Measurements from ENCODE around the gene FGGY. TPM values are rescaled to one million over a fixed set of nuclear protein-coding genes. Genes with fewer than 3 reads are reported as not detected.

Gene FGGY
- total RNA-seq, 1 donor from 2014 or later = 27.8 TPM

DNA sequence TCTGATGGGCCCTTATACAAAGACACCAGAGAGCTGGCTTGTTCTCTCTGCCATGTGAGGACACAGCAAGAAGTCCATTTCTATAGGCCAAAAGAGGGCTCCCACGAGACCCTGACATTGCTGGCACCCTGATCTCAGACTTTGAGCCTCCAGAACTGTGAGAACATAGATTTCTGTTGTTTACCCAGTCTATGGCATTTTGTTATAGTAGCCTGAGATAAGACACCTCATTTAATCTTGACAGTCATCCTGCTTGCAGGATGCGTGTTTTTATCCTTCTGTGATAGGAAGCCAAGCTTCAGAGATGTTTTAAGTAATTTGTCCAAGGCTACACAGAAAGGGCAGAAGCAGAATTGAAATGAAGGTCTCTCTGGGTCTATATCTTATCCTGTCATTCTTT, 379.0 kb downstream of the FGGY start:
- DNase-seq (ENCODE audit: low read depth) = no peak

DNA sequence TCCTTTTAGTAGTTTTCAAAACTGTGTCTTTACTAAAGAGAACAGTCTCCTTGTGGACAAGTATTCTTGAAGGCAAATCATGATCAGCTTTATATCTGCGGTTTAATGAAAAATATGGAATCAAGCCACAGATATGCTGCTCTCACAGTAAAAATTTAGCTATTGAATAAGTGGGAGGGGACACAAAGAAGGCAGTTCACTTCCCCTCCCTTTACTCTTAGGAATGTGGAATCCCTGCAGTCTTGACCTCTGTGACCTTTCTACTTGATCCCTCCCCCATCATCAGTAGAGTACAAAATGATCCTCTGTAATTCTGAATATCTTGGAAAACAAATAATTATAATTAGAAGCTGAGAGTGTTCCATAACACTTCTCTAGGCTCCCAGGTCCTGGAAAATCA, 381.1 kb downstream of the FGGY start:
- DNase-seq (ENCODE audit: low read depth) = no peak

DNA sequence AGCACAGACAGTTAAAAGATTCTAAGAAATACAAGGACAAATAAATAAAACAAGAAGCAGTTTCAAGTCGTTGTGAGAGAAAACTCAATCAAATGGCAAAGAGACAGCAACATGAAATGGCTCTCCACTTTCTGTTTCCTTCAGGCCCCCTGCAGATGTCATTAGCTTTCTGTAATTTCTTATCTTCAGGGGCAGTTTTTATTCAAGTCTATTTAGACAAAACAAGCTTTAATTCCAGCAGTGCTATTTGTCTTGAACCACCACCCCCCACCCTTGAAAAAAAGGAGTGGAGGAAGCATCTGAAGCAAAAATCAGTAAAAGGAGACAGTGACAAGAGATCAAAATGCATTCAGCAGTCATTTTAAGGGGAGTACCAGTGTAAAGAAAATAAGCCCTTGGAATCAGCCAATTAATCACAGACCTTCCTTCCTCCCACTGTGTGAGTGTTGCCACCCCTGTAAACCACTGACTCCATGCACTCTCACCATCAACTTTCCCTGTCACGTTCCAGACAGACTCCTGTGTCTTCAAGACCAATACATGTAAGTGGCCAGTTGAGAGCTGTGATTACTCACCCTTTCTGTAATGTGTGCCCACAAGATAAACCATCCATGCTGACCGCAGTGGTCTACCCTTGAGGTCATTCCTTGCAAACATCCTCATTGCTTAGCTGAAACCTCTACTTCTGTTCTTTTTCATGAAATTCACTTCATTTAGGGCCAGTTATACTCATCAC, 381.8 kb downstream of the FGGY start:
- DNase-seq (ENCODE audit: low read depth) = peak; percentile 98

DNA sequence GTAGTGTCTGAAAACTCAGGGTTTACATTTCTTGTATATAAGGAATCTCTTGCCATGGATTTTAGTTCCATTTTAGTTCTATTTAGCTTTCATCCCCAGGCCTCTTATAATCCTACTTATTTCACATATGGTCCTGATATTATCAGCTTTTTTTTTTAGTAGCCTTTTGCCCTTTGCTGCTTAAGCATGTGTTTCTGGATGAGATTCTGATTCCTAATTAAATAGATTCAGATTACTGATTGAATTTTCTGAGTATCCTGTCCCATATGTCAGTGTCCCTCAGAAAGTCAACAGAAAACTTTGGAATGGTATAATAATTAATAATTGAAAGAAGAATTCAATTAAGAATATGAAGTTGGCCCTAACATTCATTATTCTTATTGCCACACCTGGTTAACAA, 383.1 kb downstream of the FGGY start:
- DNase-seq (ENCODE audit: low read depth) = no peak

DNA sequence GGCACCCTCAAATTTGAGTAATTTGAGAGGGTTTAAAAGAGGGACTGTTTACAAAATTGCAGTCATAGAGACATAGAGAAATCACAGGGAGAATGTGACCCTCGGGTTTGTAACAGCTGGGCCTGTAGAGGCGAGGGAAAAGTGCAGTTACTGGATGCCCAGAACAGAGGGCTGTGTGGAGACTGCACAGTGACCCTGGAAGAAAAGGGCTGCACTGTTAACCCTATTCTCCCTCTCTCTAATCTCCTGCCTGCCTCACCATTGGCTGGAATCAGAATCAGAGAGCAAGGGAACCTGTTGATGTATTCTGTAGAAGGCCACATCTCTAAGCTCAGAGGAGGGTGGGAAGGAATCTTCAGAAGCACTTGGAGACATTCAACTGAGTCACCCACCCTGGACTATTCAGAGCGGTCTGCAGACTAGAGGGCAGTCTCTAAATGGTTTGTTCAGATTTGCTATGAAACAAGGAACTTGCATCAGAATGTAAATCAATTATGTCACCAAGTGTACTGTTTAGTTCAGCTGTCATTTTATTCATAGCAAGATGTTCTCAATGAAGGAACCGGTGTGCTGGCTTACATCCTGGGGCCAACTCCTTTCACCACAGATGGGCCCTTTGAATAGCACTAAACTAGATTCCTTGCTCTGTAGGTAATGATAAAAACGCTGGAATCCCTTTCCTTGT, 385.6 kb downstream of the FGGY start:
- no peak for DNase-seq (ENCODE audit: low read depth)

DNA sequence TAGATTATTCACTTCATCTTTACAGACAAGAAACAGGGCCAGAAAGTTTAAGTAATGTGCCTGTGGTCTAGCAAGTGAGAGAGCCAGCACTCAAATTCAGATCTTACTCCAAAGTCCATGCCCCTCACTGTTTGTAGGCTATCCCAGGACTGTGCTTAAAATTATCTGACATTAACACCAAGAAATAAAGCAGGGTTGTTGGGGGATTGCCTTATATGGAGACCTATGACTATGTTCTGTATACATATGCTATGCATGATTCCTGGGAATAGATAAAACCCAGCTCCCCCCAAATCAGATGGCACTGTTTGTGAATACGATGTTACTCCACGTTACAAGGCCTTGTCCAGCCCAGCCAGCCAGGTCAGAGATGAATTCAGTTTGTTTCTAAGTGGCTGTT, 386.3 kb downstream of the FGGY start:
- no peak for DNase-seq (ENCODE audit: low read depth)

DNA sequence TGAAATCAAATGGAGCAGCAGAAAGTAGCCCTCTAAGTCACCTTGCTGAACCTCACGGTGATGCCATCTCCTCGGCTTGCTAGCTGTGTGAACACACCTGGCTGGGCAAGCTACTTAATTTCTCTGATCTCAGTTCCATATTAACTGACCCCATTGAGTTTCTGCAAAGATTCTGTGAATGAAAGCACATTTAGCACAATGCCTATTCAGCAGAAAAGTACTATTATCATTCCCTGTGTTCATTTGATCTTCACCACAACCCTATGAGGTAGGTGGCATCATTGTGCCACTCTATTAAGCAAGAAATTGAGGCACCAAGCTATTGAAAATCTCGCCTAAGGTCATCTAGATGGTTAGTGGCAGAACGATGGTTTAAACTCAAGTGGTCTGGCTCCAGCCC, 387.8 kb downstream of the FGGY start:
- no peak for DNase-seq (ENCODE audit: low read depth)

DNA sequence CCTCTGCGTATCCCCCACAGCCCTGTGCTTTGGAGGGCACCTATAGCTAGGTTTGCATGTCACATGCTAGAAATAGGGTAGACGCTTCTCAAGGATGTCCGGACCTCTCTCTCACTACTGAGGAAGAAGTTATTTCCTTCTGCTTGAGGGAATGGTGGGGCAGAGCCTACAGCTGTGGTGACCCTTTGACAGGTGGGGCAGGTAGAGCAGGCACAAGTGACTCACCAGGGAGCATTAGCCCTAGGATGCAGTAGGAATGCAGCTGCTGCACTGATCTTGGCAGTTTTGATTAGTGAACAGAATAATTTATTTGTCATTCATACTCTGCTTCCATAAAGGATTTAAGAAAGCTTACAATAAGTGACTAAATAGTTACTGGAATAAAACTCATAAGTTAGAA, 388.2 kb downstream of the FGGY start:
- peak; percentile 17 for DNase-seq (ENCODE audit: low read depth)

DNA sequence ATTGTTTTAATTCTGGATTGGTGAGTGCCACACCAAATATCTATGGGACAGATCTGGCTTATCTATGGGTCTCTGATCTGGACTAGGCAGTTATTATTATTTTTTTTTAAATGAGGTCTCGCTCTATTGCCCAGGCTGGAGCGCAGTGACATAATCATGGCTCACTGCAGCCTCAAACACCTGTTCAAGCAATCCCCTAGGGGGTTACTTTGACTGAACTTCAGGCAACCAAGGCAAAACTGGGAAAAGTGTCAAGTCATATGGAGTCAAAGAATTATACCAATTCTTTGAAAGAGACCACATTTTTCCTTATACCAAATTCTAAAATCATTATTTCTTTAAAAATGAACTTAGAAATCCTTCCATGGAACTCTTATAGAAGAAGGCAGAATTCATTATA, 388.8 kb downstream of the FGGY start:
- no peak for DNase-seq (ENCODE audit: low read depth)

DNA sequence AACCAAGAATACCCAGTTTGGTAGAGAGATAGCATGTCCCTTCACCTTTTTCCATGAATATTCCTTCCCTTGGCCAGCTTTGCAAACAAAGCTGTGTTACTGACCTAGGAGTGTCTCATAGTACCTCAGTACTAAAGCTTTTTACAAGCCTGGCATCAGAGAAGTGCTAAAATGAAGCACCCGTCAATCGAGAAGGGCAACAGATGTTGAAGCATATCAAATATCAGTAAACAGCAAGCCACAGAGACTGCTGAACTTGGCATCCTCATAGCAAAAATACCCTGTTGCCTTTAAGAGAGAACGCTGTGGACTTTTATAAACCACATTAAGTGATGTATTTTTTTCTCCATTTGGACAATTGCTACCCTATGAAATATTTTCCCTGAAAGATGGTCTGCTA, 389.3 kb downstream of the FGGY start:
- no peak for DNase-seq (ENCODE audit: low read depth)

DNA sequence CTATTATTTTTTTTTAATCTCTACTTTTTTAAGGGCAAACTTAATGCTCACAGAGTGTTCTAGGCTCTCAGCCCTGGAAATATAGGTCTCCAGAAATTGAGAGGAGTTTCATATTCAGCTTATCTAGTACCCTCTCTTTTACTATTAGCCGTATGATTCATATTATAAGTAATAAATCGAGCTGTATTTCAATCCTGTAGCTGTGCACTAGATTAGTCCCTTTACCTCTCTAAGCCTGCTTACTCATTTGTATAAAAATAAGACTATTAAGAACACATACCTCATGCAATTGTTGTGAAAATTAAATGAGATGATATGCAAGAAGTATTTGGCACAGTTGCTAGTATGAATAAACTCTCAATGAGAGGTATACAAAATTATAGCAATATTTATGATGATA, 389.7 kb downstream of the FGGY start:
- no peak for DNase-seq (ENCODE audit: low read depth)

DNA sequence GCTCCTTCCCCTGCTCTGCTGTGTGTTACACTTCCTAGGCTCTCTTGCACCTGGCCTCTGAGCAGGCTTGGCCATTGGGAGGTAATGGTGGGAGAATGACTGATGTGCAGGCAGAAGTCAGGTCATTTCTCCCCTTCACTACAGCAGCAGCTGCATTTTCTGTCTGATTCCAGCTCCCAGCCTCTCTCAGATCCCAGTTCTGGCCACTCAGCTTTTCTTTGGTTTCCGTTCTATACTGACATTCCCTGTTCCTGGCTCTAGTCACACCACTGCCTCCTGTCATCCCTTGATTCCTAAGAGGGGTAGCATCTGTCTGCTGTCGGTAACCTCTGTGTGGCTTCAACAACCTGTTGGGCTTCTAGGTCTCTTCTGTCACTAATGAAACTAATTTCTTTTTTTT, 390.2 kb downstream of the FGGY start:
- no peak for DNase-seq (ENCODE audit: low read depth)

DNA sequence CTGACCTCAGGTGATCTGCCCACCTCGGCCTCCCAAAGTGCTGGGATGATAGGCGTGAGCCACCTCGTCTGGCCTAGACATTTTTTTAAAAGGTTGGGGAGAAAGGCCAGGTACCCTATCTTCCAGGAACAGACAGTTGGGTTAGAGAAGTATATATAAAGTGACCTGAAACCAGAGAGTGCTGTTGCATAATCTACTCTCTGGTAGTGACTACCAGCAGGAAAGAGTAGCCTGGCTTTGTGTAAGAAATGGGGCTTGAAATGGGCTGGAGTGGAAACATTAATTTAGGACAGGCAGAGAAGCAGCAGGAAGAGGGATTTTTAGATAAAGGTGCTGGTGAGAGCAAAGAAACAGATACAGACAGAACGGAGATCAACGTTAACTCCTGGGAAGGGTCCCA, 392.1 kb downstream of the FGGY start:
- no peak for DNase-seq (ENCODE audit: low read depth)

DNA sequence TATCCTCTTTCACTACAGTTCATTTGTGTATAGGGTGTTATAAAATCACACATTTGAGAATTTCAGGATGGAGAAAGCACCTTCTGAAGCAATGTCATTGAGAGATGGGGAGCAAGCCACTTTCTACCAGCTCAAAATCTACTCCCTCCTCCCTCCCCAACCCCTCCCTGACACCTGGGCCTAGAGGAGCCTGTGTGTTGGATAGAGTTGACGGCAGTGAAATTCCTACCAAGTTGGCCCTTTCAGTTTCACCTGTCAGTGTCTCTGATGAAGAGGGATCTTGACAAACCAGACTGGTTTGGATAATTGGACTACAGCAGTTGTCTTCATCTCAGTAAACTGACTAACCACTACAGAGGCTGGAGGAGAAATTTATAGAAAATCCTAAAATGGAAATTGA, 392.8 kb downstream of the FGGY start:
- DNase-seq (ENCODE audit: low read depth) = no peak

DNA sequence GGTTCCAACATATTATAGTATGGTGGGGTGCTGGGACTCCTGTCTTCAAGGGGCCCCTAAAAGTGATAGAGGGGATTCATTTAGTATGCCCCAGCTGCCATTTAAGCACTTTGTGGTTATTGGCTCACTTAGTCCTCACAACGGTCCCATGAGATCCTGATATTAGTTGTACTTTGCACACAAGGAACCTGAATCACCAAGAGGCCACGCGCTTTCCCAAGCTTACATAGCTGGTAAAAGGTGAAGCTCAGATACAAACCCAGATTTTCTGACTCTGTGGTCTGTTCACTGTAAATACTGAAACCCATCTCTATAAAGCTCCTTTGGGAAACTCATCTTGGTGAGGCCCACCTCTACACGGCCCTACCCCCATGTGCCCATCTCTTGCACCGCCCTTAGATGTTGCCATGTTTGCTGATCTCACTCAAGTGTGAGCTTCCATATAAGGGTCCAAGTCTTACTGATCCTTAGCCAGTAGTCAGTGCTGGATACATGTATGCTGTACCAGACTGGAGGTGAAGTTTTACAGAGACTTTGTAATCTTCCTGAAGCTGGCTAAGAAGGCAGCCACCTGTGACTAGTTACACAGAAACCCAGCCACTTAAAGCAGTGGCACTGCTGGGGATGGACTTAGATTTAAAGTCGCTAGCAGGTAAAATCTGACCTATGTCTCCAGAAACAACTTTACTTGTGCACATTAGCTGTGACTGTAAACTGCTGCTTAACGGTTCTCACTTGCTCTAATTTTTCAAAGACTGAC, 393.5 kb downstream of the FGGY start:
- peak; percentile 22 for DNase-seq (ENCODE audit: low read depth)

DNA sequence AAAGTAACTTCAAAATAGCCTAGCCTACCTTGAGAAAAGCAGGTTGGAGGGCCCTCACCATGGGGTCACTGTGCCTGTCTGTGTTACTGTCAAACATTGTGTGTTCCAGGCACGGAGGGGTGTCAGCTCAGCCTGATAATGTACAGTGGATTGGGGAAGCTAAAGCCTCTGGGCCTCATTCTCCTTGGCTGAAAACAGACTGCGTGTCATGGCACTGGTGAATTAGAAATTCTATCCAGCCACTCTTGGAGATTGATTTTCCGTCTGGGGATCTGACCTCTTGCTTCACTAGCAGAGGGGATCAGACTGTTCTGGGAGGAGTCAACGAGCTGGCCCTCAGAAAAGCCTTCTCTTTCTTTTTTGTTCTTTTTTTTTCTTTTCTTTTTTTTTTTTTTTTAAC, 394.4 kb downstream of the FGGY start:
- no peak for DNase-seq (ENCODE audit: low read depth)

DNA sequence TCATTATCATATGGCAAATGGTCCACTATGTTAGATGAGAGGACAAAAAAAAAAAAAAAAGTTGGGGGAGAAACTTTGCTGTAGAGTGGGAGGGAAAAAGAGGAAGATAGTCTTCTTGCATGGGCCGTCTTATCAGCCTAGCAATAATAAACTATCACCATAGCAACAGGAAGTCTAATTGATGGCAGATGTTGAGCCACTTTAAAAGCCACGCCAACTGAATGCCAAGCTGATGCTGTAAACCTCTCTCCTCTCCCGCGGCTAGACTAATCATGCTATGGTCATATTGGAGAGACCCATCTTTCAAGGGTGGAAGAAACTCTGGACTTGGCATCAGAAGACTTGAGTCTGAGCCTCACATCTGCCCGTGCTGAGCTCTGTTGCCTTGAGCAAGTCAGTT, 395.7 kb downstream of the FGGY start:
- no peak for DNase-seq (ENCODE audit: low read depth)

DNA sequence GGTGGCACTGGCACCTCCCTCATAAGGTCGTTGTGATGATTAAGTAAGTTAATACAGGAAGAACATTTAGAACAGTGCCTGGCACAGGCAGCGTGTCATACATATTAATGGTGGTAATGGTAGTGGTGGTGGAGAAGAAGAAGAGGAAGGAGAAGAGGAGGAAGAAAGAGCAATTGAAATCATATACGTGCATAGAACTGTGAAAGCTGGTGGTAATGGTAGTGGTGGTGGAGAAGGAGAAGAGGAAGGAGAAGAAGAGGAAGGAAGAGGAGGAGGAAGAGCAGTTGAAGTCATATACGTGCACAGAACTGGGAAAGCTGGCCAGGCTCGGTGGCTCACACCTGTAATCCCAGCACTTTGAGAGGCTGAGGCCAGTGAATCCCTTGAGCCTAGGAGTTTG, 396.5 kb downstream of the FGGY start:
- no peak for DNase-seq (ENCODE audit: low read depth)

DNA sequence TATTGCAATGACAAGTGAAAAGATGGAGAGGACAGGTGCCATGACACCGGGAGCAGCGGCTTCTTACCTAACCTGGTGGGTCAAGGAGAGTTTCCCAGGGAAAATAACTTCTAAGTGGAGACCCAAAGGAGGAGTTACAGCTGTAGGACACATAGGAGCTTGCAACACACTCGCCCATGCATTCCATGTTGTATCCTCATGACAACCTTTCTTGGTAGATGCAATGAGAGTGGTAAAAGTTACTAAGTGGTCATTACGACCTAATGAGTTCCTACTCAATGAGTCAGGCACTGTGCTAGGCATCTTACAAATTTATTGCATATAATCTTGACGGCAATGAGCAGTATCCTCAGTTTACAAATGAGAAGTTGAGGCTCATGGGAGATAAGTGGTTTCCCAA, 398.4 kb downstream of the FGGY start:
- peak; percentile 34 for DNase-seq (ENCODE audit: low read depth)

DNA sequence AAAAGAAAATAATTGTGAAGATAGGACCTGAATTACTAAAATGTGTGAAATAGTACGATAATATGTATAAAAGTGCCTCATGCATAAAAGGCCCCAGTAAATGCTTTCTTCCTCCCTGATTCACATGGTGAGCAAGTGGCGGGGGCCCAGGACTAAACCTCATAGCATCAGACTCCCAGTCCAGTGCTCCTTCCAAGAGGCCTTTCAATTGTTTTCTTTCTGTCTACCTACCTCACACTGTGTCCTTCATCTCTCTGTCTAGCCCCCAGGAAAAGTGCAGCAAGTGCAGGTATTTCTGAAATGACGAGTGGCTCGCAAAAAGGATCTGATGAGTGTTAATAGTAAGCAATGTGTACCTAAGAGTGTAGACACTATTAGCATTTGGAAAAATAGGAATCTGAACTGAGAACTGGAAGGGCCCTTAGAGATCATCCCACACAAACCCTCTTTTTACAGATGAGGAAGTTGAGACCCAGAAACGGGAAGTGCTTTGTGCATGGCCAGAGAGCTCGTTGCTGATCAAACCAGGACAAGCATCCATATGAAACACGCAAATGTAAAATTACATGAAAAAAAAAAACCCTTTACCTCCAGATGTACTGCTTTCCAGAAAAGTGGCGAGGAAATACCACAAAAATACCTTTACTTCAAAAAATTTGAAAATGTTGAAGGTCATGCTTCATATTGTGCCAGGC, 399.7 kb downstream of the FGGY start:
- no peak for DNase-seq (ENCODE audit: low read depth)

DNA sequence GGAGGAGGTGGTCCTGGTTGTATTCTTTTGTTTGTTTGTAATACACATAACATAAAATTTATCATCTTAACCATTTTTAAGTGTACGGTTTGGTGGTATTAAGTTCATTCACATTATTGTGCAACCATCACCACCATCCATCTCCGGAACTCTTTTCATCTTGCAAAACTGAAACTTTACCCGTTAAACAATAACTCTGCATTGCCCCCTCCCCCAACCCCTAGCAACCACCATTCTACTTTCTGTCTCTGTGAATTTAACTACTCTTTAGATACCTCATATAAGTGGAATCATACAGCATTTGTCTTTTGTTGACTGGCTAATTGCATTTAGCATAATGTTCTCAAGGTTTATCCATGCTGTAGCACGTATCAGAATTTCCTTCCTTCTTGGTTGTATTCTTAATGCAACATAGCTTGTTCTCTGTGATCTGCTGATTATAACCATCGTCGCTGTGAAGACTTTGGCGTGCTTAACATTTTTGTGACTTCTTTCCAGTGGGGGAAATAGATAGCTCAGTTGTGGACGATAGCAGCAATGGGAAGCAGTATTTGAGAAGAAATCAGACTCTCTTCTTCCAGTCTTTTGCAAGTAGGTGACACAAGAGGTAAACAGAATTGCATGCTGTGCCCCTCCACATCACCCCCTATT, 400.4 kb downstream of the FGGY start:
- peak; percentile 50 for DNase-seq (ENCODE audit: low read depth)

DNA sequence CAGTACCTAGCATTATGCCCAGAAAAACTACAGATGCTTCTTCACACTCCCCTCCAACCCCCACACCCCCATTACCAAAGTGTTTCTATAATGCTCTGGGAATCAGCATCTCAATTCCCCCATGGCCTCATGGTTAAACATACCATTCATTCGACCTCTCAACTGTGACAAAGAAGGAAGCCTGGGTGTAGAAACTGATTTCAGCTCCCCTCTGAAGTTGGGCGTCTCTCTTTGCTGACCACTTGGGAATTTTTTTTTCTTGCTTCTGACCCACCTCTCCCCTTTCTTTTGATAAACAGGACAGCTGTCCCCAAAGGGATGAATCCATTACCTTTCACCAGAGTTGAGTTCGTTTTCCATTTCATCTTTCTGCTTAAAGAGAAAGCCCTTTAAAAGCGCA, 401.5 kb downstream of the FGGY start:
- DNase-seq (ENCODE audit: low read depth) = no peak
